ENCODE results near the gene TMEM61.

- TF ChIP-seq CTCF (IDR thresholded peaks at IDR 0.05) (no peak), EZH2 (IDR thresholded peaks at IDR 0.05; ENCODE audit: borderline replicate concordance, insufficient read depth, low read depth, low read length, poor library complexity, severe bottlenecking) (no peak)
These were observed 52.8 kb downstream of the TMEM61 start for GRCh38 chr1:55033265-55033614.
